Nephron progenitor cell (in vitro differentiated cells): ENCODE measurements around the gene RNF130.
A peak's percentile ranks its signal among the peaks of the same experiment; 100 is the strongest.

ENCODE experiments used
- DNase-seq: peaks from one replicate; pipeline ENCODE4 v3.0.0; 2021
- H3K27ac Mint-ChIP-seq: 2 replicates; pipeline ENCODE4 v1.8.0; 2021; ENCODE audit warnings: mild to moderate bottlenecking, moderate library complexity, mixed read lengths
- H3K27me3 Mint-ChIP-seq: 2 replicates; pipeline ENCODE4 v1.8.0; 2021; ENCODE audit warnings: mild to moderate bottlenecking, low read depth, mixed read lengths; ENCODE audit not compliant: poor library complexity
- H3K36me3 Mint-ChIP-seq: 2 replicates; pipeline ENCODE4 v1.8.0; 2021; ENCODE audit warnings: low read depth, mixed read lengths
- H3K4me1 Mint-ChIP-seq: 2 replicates; pipeline ENCODE4 v1.8.0; 2021; ENCODE audit warnings: mixed read lengths
- H3K4me3 Mint-ChIP-seq: 2 replicates; pipeline ENCODE4 v1.8.0; 2021; ENCODE audit warnings: mild to moderate bottlenecking, moderate library complexity, mixed read lengths
- H3K9me3 Mint-ChIP-seq: 2 replicates; pipeline ENCODE4 v1.8.0; 2021; ENCODE audit warnings: mild to moderate bottlenecking, moderate library complexity, mixed read lengths
- CTCF ChIP-seq: fragments of 200-600 bp; sonication (generic); IDR thresholded peaks from 2 replicates; pipeline ENCODE4 v1.5.0; 2021; ENCODE audit warnings: antibody characterized with exemption

The RNF130 gene

GRCh38 chr5:180027459-180028089, 44.0 kb downstream of the RNF130 start:
- H3K4me3 Mint-ChIP-seq, result no peak overlapping the region
- no peak for DNase-seq
- H3K27ac Mint-ChIP-seq, result peak overlapping the region; percentile 68
- TF ChIP-seq CTCF, result no peak
- H3K4me1 Mint-ChIP-seq, result peaks cover 32% of the 10 kb centered on the region
- H3K27me3 Mint-ChIP-seq, result peaks cover 4% of the 10 kb centered on the region
- H3K36me3 Mint-ChIP-seq, result peaks cover 59% of the 10 kb centered on the region
- H3K9me3 Mint-ChIP-seq, result peaks cover 10% of the 10 kb centered on the region

- H3K9me3 Mint-ChIP-seq, result peaks cover 13% of the 10 kb centered on the region
- TF ChIP-seq CTCF, result no peak
- no peak overlapping the region for H3K4me3 Mint-ChIP-seq
- peaks cover 4% of the 10 kb centered on the region for H3K27me3 Mint-ChIP-seq
- DNase-seq, result no peak
- H3K4me1 Mint-ChIP-seq, result peaks cover 32% of the 10 kb centered on the region
- peak overlapping the region; percentile 68 for H3K27ac Mint-ChIP-seq
- peaks cover 59% of the 10 kb centered on the region for H3K36me3 Mint-ChIP-seq
These were observed 44.7 kb downstream of the RNF130 start for GRCh38 chr5:180026734-180027458.

DNA sequence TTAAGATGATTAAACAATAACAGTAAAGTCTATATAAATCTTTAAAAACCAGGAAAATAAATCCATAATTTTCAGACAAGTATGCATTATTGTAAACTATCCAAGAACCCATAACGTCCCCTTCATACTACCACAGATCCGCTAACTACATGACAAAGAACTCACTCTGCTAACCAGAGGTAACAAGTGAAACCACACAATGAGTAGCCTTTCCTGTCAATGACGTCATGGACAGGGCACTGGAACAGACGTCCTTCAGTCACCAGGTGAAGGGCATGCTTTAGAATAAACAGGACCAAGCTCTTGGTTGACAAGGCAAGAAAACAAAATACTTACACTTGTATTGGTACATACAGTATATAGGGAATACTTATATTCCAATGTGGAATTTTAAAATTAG, 45.2 kb downstream of the RNF130 start:
- H3K4me3 Mint-ChIP-seq, result no peak overlapping the region
- no peak for DNase-seq
- TF ChIP-seq CTCF, result no peak
- peaks cover 4% of the 10 kb centered on the region for H3K27me3 Mint-ChIP-seq
- H3K9me3 Mint-ChIP-seq, result peaks cover 13% of the 10 kb centered on the region
- peaks cover 59% of the 10 kb centered on the region for H3K36me3 Mint-ChIP-seq
- peaks cover 32% of the 10 kb centered on the region for H3K4me1 Mint-ChIP-seq
- H3K27ac Mint-ChIP-seq, result peak overlapping the region; percentile 41

DNA sequence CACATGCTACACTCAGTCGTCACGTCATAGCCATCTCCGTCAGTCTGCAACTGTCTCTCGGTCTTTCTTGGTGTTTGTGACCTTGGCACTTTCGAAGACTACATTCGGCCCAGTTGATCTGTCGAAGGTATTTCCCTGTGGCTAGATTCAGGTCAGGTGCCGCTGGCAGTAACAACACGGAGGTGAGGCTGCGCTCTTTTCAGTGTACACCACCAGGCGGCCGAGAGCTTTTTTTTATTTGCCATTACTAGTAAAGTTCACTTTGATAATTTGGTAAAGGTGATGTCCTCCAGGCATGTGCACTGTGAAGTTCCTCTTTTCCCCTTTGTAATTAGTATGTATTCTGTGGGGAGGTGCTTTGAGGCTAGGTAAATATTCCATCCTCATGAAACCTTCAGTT, 49.7 kb downstream of the RNF130 start:
- peaks cover 16% of the 10 kb centered on the region for H3K4me1 Mint-ChIP-seq
- H3K9me3 Mint-ChIP-seq, result peaks cover 48% of the 10 kb centered on the region
- H3K36me3 Mint-ChIP-seq, result peaks cover 90% of the 10 kb centered on the region

GRCh38 chr5:180020176-180020575, 51.4 kb downstream of the RNF130 start:
- Mint-ChIP-seq H3K9me3 (peaks cover 48% of the 10 kb centered on the region), H3K27me3 (peaks cover 3% of the 10 kb centered on the region), H3K4me3 (no peak overlapping the region), H3K27ac (peak overlapping the region; percentile 25), H3K4me1 (peaks cover 4% of the 10 kb centered on the region), H3K36me3 (peaks cover 96% of the 10 kb centered on the region)
- no peak for TF ChIP-seq CTCF
- no peak for DNase-seq

More for the DNA sequence above, 49.7 kb downstream of the RNF130 start:
- no peak for TF ChIP-seq CTCF
- Mint-ChIP-seq H3K27me3 (peaks cover 7% of the 10 kb centered on the region), H3K27ac (peak overlapping the region; percentile 26), H3K4me3 (no peak overlapping the region)
- DNase-seq, result no peak
